ENCODE results near the gene SLC25A23. TPM values are rescaled to one million over a fixed set of nuclear protein-coding genes. Genes with fewer than 3 reads are reported as not detected.
"Not testable (repeated sequence)": the region's sequence is repeated elsewhere in the genome, so short reads cannot be mapped to it uniquely, and the experiment has no call there.

The SLC25A23 gene
- total and polyA plus RNA-seq, 2 experiments from 2014 or later: 56.6 to 59.0 TPM

DNA sequence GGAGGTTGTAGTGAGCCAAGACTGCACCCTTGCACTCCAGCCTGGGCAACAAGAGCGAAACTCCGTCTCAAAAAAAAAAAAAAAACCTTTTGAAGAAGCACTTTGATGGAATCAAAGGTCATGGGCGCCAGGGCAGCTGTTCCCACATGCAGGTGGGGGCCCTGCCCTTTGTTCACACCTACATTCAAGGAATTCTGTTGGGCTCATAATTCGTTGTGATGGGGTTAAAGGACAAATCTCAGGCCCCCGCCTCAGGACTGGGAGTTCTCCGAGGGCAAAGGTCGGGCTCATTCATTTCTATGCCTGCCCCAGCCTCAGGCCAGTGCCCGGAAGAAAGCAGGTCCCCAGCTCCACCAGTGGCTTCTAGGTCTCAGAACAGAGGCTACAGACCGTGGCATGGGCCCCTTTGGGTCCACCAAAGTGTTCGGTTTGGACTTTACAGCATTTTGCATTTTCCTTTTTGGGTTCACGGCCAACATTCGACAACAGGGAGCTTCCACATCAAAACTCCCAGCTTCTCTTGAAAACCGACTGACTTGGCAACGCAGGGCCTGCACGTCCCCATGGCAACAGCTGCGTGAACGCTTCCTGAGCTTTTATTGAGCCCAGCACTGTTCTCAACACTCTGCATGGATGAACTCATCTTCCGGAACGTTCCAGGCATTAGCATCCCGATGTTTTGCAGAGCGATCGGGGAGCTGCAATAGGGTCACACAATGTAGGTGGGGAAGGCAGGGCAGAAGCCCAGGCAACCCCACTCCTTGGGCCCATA, 56.6 kb downstream of the SLC25A23 start:
- DNase-seq (ENCODE audit: low spot score): peak; percentile 68
- TF ChIP-seq, protein P1, sequence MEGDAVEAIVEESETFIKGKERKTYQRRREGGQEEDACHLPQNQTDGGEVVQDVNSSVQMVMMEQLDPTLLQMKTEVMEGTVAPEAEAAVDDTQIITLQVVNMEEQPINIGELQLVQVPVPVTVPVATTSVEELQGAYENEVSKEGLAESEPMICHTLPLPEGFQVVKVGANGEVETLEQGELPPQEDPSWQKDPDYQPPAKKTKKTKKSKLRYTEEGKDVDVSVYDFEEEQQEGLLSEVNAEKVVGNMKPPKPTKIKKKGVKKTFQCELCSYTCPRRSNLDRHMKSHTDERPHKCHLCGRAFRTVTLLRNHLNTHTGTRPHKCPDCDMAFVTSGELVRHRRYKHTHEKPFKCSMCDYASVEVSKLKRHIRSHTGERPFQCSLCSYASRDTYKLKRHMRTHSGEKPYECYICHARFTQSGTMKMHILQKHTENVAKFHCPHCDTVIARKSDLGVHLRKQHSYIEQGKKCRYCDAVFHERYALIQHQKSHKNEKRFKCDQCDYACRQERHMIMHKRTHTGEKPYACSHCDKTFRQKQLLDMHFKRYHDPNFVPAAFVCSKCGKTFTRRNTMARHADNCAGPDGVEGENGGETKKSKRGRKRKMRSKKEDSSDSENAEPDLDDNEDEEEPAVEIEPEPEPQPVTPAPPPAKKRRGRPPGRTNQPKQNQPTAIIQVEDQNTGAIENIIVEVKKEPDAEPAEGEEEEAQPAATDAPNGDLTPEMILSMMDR (IDR thresholded peaks at IDR 0.05; ENCODE audit: poor library complexity): no peak
- TF ChIP-seq EZH2 (IDR thresholded peaks at IDR 0.05; ENCODE audit: borderline replicate concordance): no peak
- TF ChIP-seq EZH2phosphoT487 (IDR thresholded peaks at IDR 0.05; ENCODE audit: low read depth, severe bottlenecking, unreplicated experiment): no peak

DNA sequence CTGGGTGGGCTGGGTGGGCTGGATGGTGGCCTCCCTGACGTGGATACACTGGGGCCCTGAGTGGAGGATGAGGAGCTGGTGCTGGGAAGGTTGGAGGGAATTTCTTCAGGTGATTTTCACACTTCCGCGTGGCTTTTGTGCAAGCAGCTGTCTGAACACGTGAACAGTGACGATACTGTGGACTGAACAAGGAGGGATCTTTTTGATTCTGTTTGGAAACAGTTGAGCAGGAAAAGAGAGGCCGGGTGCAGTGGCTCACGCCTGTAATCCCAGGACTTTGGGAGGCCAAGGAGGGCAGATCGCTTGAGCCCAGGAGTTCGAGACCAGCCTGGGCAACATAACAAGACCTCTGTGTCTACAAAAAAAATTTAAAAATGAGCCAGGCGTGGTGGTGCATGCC, 57.5 kb downstream of the SLC25A23 start:
- Histone ChIP-seq H3K9me2 (replicated peaks; ENCODE audit: insufficient read depth) (no peaks in the 10 kb centered on the region), H2AFZ (no peak overlapping the region), H3K4me1 (ENCODE audit: insufficient read depth) (peaks cover 14% of the 10 kb centered on the region), H3K4me2 (peak overlapping the region; percentile 65), H3K36me3 (replicated peaks; ENCODE audit: insufficient read depth, low read depth) (no peaks in the 10 kb centered on the region), H3K27me3 (no peaks in the 10 kb centered on the region), H3K27ac (peak overlapping the region; percentile 86), H4K20me1 (ENCODE audit: insufficient read depth, poor library complexity, severe bottlenecking) (no peaks in the 10 kb centered on the region), H3K4me3 (no peak overlapping the region), H3K9me3 (ENCODE audit: low read depth) (no peaks in the 10 kb centered on the region), H3K79me2 (no peaks in the 10 kb centered on the region)
- WGBS (ENCODE audit: low lambda C conversion rate, missing lambda C conversion rate): 94% methylated on average over 8 of the region's 10 CpGs
- TF ChIP-seq, protein P1 (IDR thresholded peaks at IDR 0.05; ENCODE audit: poor library complexity): no peak
- no peak for DNase-seq (ENCODE audit: low spot score)

More for the DNA sequence above, 56.6 kb downstream of the SLC25A23 start:
- H4K20me1 ChIP-seq (ENCODE audit: insufficient read depth, poor library complexity, severe bottlenecking): no peaks in the 10 kb centered on the region
- H3K27ac ChIP-seq: peak overlapping the region; percentile 86
- H3K4me2 ChIP-seq: peak overlapping the region; percentile 65
- H3K36me3 ChIP-seq (replicated peaks; ENCODE audit: insufficient read depth, low read depth): no peaks in the 10 kb centered on the region
- 61% methylated on average over 22 of the region's 22 CpGs for WGBS (ENCODE audit: low lambda C conversion rate, missing lambda C conversion rate)
- no peaks in the 10 kb centered on the region for H3K9me2 ChIP-seq (replicated peaks; ENCODE audit: insufficient read depth)
- peaks cover 14% of the 10 kb centered on the region for H3K4me1 ChIP-seq (ENCODE audit: insufficient read depth)
- no peaks in the 10 kb centered on the region for H3K9me3 ChIP-seq (ENCODE audit: low read depth)
- H2AFZ ChIP-seq: peak overlapping the region; percentile 55
- no peak overlapping the region for H3K4me3 ChIP-seq
- no peaks in the 10 kb centered on the region for H3K79me2 ChIP-seq
- H3K27me3 ChIP-seq: no peaks in the 10 kb centered on the region

DNA sequence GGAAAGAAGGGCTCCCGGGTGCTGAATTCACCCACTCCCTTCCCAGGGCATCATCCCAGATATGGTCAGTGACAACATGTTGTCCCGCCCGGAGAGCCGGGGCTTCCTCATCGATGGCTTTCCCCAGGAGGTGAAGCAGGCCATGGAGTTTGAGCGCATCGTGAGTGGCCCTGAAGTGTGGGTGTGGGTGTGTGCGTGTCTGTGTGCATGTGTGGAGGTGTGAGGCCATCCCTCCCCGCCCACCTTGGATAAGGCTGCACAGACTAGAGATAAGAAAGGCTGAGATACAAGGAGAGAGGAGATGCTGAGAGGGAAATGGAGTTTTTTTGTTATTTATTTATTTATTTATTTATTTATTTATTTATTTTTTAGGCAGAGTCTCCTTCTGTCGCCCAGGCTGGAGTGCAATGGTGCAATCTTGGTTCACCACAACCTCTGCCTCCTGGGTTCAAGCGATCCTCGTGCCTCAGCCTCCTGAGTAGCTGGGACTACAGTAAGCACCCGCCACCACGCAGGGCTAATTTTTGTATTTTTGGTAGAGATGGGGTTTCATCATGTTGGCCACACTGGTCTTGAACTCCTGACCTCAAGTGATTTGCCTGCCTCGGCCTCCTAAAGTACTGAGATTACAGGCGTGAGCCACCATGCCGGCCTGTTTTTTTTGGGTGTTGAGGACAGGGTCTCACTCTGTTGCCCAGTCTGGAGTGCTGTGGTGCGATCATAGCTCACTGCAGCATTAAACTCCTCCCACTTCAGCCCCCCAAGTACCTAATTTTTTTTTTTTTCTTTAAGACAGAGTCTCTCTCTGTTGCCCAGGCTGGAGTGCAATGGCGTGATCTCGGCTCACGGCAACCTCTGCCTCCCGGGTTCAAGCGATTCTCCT, 59.3 kb downstream of the SLC25A23 start:
- H3K36me3 ChIP-seq (replicated peaks; ENCODE audit: insufficient read depth, low read depth); H2AFZ ChIP-seq; H3K9me2 ChIP-seq (replicated peaks; ENCODE audit: insufficient read depth); H3K4me3 ChIP-seq; H3K4me2 ChIP-seq; H3K79me2 ChIP-seq; H3K27me3 ChIP-seq; H3K27ac ChIP-seq; H4K20me1 ChIP-seq (ENCODE audit: insufficient read depth, poor library complexity, severe bottlenecking); H3K9me3 ChIP-seq (ENCODE audit: low read depth); DNase-seq (ENCODE audit: low spot score): not testable (repeated sequence)
- peaks cover 14% of the 10 kb centered on the region for H3K4me1 ChIP-seq (ENCODE audit: insufficient read depth)
- WGBS (ENCODE audit: low lambda C conversion rate, missing lambda C conversion rate): 91% methylated on average over 23 of the region's 23 CpGs

DNA sequence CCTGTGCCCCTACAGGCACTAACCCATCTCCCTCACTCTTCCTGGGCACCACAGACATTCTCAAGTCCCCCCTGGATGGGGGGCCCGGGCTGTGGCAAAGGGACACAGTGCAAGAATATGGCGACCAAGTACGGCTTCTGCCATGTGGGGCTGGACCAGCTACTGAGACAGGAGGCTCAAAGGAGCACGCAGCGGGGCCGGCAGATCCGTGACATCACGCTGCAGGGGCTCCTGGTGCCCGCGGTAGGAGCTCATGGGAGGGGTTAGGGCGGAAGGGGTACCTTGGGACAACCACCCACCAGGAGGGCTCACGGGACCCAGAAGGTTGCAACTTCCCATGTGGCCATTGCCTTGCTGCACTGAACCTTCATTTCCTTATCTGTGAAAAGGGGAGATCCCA, 63.3 kb downstream of the SLC25A23 start:
- 96% methylated on average over 12 of the region's 12 CpGs for WGBS (ENCODE audit: low lambda C conversion rate, missing lambda C conversion rate)
- Histone ChIP-seq H3K27ac (no peak overlapping the region), H2AFZ (no peak overlapping the region), H3K9me3 (ENCODE audit: low read depth) (no peaks in the 10 kb centered on the region), H3K4me1 (ENCODE audit: insufficient read depth) (peaks cover 8% of the 10 kb centered on the region), H3K9me2 (replicated peaks; ENCODE audit: insufficient read depth) (no peaks in the 10 kb centered on the region), H3K27me3 (no peaks in the 10 kb centered on the region), H4K20me1 (ENCODE audit: insufficient read depth, poor library complexity, severe bottlenecking) (no peaks in the 10 kb centered on the region), H3K4me2 (no peak overlapping the region), H3K4me3 (no peak overlapping the region), H3K79me2 (peaks cover 15% of the 10 kb centered on the region), H3K36me3 (replicated peaks; ENCODE audit: insufficient read depth, low read depth) (no peaks in the 10 kb centered on the region)
- no peak for DNase-seq (ENCODE audit: low spot score)
- TF ChIP-seq EZH2 (IDR thresholded peaks at IDR 0.05; ENCODE audit: borderline replicate concordance) (no peak), EZH2phosphoT487 (IDR thresholded peaks at IDR 0.05; ENCODE audit: low read depth, severe bottlenecking, unreplicated experiment) (no peak)
- TF ChIP-seq, protein P1 (IDR thresholded peaks at IDR 0.05; ENCODE audit: poor library complexity): no peak
